HG02938 (cell line): ENCODE results near the gene ALCAM.

Experiments used
- ATAC-seq: cut with Tn5 transposase; IDR thresholded peaks from one replicate; pipeline ENCODE4 v1.9.1; 2021; ENCODE audit warnings: mild to moderate bottlenecking, moderate library complexity; ENCODE audit not compliant: unreplicated experiment

ALCAM gene

DNA sequence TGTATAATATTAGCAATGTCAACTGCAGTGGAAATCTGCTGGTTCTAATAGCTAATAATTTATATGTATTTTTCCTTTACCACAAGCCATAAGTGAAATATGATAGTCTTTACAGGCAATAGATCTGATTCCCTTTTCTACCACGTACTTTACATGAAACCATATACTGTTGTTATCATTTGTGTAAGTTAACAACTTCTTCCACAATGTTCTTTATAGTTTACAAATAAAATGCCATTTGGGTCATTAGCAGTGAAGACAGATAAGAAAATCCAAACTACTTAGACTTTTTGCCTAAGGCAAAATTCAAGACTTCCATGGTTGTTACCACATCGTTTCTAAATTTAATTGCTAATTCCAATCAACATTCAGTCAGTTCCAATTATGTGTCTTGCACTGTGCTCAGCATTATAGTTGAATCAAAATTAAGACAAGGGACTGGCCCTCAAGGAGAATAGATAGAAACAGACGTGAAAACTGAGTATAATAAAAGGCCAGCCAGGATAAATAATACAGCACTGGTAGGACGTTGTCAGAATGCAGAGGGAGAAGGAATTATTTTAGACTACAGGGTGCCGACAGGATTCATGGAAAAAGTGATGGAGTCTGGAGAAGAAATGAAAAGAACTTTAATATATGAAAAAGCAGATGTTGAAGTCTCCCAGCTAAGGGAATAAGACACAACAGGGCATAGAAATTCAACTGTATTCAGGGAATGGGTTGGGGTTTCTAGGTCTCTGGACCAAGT, 249.8 kb downstream of the ALCAM start:
- no peak for ATAC-seq

- no peak for ATAC-seq
These were observed 251.8 kb downstream of the ALCAM start for GRCh38 chr3:105618556-105618955.

- ATAC-seq = no peak
These were observed 252.9 kb downstream of the ALCAM start for GRCh38 chr3:105619651-105620050.

DNA sequence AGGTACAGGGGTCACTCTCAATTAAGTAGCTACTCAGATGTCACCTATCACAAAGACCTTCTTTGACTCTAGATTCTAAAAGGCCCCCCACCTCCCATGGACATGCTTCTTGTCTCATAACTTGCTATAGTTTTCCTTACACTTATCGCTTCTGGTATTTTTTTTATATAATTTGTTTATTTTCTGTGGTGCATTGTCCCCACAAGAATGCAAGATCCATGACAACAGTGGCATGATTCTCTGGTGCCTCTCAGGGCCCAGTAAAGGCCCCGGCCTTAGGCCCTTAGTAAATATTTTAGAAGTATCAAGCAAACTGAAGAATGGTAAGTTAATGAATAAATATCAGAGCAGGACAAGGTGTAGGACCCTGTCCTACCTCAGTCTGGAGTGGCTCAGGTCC, 253.5 kb downstream of the ALCAM start:
- no peak for ATAC-seq

DNA sequence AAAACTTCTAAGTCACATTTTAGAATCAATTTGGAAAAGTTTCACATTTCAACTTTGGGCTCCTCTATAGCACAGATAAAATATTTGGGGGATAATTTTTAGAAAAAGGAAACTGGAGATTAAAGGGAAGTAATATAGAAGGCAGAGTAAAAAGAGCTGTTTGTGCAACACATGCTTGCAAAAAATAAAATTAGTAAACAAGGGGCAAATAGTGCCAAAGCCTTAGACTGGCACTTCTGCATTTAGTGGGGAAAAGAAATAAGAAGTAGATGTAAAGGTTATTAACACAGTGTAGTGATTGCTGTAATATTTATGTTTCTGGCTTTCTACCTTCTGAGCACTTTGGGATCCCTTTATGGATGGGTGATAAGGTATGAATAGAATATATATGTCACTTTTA, 255.5 kb downstream of the ALCAM start:
- no peak for ATAC-seq
